Activated naive CD8-positive, alpha-beta T cell (primary cell): ENCODE results near the gene IER5L.
A peak's percentile ranks its signal among the peaks of the same experiment; 100 is the strongest.

ENCODE experiments used
- H3K27ac Mint-ChIP-seq: one replicate; pipeline ENCODE4 v1.8.0; 2021; ENCODE audit warnings: mixed read lengths
- H3K27me3 Mint-ChIP-seq: one replicate; pipeline ENCODE4 v1.8.0; 2021; ENCODE audit warnings: mixed read lengths
- H3K36me3 Mint-ChIP-seq: one replicate; pipeline ENCODE4 v1.8.0; 2021; ENCODE audit warnings: mixed read lengths
- H3K4me1 Mint-ChIP-seq: one replicate; pipeline ENCODE4 v1.8.0; 2021; ENCODE audit warnings: low read depth, mixed read lengths
- H3K4me3 Mint-ChIP-seq: one replicate; pipeline ENCODE4 v1.8.0; 2021; ENCODE audit warnings: mild to moderate bottlenecking, mixed read lengths
- H3K9me3 Mint-ChIP-seq: one replicate; pipeline ENCODE4 v1.8.0; 2021; ENCODE audit warnings: low read depth, mixed read lengths

The IER5L gene

GRCh38 chr9:129145841-129146292 lies 32.2 kb downstream of the IER5L start:
- Mint-ChIP-seq H3K4me1 (peaks cover 16% of the 10 kb centered on the region), H3K27me3 (no peaks in the 10 kb centered on the region), H3K9me3 (no peaks in the 10 kb centered on the region), H3K36me3 (no peaks in the 10 kb centered on the region), H3K27ac (no peak overlapping the region), H3K4me3 (no peak overlapping the region)

DNA sequence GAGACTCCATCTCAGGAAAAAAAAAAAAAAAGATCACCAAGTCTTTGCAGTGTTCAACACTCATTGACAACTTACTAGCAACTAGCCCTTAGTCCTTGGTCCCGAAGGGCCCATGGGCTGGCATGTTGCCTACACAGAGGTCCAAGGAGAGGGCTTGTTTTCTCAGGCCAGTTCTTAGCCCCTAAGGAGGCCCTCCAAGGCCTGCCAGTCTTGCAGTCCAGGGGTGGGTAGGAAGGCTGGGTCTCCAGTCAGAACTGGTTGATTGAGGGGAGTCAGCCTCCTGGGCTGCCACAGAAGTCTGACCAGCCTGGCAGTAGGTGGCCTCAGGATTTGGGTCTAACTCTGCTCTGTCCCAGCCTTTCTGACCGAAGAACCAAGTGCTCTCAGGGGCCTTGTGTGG lies 32.7 kb downstream of the IER5L start:
- H3K36me3 Mint-ChIP-seq: no peaks in the 10 kb centered on the region
- H3K9me3 Mint-ChIP-seq: no peaks in the 10 kb centered on the region
- H3K27ac Mint-ChIP-seq: no peak overlapping the region
- H3K4me3 Mint-ChIP-seq: no peak overlapping the region
- peaks cover 18% of the 10 kb centered on the region for H3K4me1 Mint-ChIP-seq
- H3K27me3 Mint-ChIP-seq: no peaks in the 10 kb centered on the region

- H3K4me1 Mint-ChIP-seq: peaks cover 30% of the 10 kb centered on the region
- H3K27ac Mint-ChIP-seq: peak overlapping the region; percentile 22
- no peak overlapping the region for H3K4me3 Mint-ChIP-seq
- no peaks in the 10 kb centered on the region for H3K9me3 Mint-ChIP-seq
- H3K36me3 Mint-ChIP-seq: no peaks in the 10 kb centered on the region
- no peaks in the 10 kb centered on the region for H3K27me3 Mint-ChIP-seq
Observed at GRCh38 chr9:129143031-129143927, 34.8 kb downstream of the IER5L start.

DNA sequence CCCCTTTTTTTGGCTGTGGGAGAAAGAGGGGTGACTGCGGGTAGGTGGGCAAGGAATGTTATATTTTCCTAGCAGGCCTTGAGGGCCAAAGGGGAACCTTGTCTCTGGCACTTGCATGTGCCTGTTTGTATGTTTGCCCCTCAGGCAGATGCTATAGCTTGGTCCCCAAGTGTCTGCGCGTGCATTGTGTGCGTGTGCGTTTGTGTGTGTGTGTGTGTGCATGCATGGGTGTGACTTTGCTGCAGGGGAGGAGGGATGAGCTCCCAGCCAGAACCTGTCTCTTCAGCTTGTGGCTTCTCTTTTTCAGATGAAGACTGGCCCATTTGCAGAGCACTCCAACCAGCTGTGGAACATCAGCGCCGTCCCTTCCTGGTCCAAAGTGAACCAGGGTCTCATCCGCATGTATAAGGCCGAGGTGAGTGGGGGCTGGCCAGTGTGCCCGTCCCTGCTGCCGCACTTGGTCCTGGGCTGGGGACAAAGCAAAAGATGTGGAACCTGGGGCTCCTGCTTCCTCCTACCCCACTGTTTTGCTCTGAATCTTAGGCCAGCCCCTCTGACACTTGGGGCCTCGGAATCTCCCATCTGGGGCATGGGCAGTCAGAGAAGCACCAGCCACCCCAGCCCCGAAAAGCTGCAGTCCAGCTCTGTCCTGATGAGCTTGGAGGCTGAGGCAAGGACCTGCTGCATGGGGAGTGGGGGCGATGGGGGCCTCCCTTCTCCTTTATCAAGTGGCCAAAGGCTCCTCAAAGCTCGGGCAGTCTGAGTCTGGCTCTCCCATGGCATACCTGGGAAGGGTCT lies 35.7 kb downstream of the IER5L start:
- Mint-ChIP-seq H3K27ac (peak overlapping the region; percentile 34), H3K4me3 (no peak overlapping the region), H3K27me3 (no peaks in the 10 kb centered on the region), H3K4me1 (peaks cover 30% of the 10 kb centered on the region), H3K9me3 (no peaks in the 10 kb centered on the region), H3K36me3 (no peaks in the 10 kb centered on the region)

DNA sequence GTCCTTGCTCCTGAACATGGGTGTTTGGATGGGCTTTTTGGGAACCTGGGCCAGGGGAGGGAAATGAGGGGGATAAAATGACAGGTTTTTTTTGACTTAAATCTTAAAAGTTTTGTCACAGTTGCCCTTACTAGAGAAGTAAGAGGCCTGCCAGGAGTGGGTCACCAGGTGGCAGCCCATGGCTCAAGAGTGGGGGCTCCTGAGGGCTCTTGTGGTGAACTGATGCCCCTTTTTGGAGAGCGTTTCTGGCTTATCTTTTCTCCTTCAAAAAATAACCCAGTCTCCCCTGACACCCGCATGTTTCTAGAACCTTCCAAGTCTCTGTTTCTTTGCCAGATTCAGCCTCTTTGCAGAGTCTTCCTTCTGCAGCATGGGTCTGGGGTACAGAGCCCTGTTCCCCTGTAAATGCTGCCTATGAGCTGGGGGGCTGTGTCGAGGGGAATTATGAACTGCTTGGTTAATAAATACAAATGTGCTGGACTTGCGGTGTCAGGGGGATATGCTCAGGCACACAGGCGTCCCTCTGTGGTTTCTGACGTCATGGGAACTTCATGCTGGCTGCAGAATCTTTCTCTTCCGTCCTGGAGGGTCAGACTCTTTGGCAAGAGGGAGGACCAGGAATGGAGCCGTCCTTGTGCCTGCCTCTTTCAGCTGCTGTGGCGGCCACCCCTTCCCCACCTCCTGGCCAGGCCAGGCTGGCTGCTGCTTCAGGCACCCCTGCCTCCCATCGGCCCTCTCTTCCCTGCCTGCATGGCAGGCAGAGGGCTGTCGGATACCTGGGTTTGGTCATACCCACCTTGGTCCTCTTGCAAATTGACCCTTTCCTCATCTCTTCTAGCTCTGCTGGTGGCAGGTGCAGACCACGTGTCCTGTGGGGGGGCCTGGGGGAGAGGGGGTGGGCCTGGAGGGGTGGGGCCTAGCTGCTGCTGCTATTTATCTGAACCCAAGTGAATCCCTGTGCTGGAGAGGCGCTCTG lies 36.7 kb downstream of the IER5L start:
- peak overlapping the region; percentile 79 for H3K27ac Mint-ChIP-seq
- H3K9me3 Mint-ChIP-seq: no peaks in the 10 kb centered on the region
- H3K27me3 Mint-ChIP-seq: no peaks in the 10 kb centered on the region
- peaks cover 30% of the 10 kb centered on the region for H3K4me1 Mint-ChIP-seq
- H3K4me3 Mint-ChIP-seq: peak overlapping the region; percentile 57
- H3K36me3 Mint-ChIP-seq: no peaks in the 10 kb centered on the region

DNA sequence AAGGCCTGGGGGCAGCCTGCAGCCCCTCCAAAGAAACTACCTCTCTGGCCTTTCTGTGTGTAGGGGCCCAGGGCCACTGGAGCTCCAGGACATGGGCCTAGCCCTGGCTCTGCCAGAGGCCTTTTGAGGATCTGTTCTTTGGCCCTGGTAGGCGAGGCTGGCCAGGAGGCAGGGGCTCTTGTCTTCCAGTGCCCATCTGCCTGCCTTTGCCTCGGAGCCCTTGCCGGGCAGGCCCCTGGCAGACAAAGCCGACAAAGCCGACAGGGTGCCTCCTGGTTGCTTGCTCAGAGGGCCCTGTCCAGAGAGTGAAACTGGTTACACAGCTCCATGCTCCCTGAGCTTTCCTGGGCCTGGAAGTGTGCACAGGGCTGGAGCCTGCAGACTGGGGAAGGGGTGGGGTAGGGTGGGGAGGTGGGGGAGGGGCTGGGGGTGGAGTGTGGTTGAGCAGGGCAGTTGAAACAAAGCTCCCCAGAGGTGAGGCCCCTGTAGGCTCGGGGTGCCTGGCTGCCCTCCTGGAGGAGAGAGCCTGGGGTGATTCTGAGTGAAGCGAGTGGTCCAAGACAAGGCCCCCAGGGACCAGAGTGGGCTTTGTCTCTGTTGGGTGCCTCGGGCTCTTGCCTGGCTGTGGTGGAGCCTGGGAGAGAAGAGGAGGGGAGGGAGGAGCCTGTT lies 37.5 kb downstream of the IER5L start:
- peaks cover 30% of the 10 kb centered on the region for H3K4me1 Mint-ChIP-seq
- peak overlapping the region; percentile 92 for H3K4me3 Mint-ChIP-seq
- no peaks in the 10 kb centered on the region for H3K36me3 Mint-ChIP-seq
- no peaks in the 10 kb centered on the region for H3K9me3 Mint-ChIP-seq
- H3K27ac Mint-ChIP-seq: peak overlapping the region; percentile 97
- no peaks in the 10 kb centered on the region for H3K27me3 Mint-ChIP-seq

DNA sequence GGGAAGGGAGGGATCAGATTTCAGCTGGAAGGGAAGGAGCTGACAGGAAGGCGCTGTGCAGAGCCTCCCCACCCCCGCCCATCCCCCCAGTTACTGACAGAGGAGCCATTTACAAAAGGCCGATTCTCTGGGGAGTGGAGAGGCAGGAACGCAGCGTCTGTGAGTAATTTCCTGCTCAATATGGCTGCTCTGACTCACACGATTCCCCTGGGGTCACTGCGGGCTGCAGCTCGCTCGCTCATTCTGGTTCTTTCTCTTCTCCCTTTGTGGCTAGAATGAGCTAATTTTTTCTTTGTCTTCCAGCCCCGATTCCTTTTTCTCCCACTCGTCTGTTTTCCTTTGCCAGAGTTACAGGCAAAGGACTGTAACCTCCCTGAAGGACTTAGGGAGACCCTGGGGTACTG lies 38.1 kb downstream of the IER5L start:
- H3K36me3 Mint-ChIP-seq: no peaks in the 10 kb centered on the region
- H3K27ac Mint-ChIP-seq: peak overlapping the region; percentile 97
- H3K27me3 Mint-ChIP-seq: no peaks in the 10 kb centered on the region
- H3K4me3 Mint-ChIP-seq: peak overlapping the region; percentile 92
- H3K9me3 Mint-ChIP-seq: no peaks in the 10 kb centered on the region
- peaks cover 30% of the 10 kb centered on the region for H3K4me1 Mint-ChIP-seq

GRCh38 chr9:129139233-129139992 lies 38.6 kb downstream of the IER5L start:
- peaks cover 2% of the 10 kb centered on the region for H3K36me3 Mint-ChIP-seq
- H3K9me3 Mint-ChIP-seq: no peaks in the 10 kb centered on the region
- H3K4me1 Mint-ChIP-seq: peaks cover 30% of the 10 kb centered on the region
- H3K27me3 Mint-ChIP-seq: no peaks in the 10 kb centered on the region
- H3K4me3 Mint-ChIP-seq: peak overlapping the region; percentile 92
- H3K27ac Mint-ChIP-seq: peak overlapping the region; percentile 97

GRCh38 chr9:129138476-129139232 lies 39.4 kb downstream of the IER5L start:
- Mint-ChIP-seq H3K9me3 (no peaks in the 10 kb centered on the region), H3K4me1 (peaks cover 29% of the 10 kb centered on the region), H3K27me3 (no peaks in the 10 kb centered on the region), H3K4me3 (no peak overlapping the region), H3K27ac (peak overlapping the region; percentile 97), H3K36me3 (peaks cover 6% of the 10 kb centered on the region)

- Mint-ChIP-seq H3K27ac (no peak overlapping the region), H3K4me1 (peaks cover 29% of the 10 kb centered on the region), H3K4me3 (no peak overlapping the region), H3K27me3 (no peaks in the 10 kb centered on the region), H3K9me3 (no peaks in the 10 kb centered on the region), H3K36me3 (peaks cover 9% of the 10 kb centered on the region)
Observed at GRCh38 chr9:129138144-129138462, 40.0 kb downstream of the IER5L start.

DNA sequence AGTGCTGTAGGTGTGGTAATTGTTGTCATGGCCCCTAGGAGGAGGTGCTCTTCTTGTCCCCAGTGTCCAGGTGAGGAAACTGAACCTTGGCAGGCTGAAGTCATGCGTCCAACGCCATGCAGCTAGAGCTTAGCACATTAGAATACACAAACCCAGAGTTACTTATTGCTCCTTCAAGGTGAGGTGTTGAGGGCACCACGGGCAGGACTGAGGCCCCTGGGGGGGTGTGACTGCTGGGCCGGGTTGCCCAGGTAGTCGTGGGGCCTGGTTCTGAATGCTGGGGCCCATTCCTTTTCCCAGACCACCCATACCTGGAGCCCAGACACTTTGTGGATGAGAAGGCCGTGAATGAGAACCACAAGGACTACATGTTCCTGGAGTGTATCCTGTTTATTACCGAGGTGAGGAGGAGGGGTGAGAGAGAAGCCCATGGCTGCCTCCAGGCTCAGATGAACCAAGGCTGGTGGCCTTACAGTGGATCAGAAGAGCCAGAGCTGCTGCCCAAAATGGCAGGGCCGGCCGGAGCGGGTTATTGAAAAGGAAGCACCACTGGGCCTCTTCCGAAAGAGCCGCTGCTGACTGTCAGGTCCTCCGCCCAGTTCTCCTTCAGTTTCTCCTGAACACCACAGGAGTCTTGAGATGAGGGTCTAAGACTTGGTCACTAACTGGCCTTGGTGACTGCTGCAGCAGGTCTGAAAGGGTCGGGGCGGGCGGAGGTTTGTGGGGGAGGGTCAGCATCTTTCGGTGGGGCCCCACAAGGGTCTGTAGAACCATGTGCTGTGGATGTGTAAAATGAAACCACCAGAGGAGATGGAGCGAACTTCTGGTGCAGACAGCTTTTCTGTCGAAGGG lies 40.5 kb downstream of the IER5L start:
- peaks cover 9% of the 10 kb centered on the region for H3K36me3 Mint-ChIP-seq
- no peaks in the 10 kb centered on the region for H3K27me3 Mint-ChIP-seq
- no peak overlapping the region for H3K4me3 Mint-ChIP-seq
- H3K9me3 Mint-ChIP-seq: no peaks in the 10 kb centered on the region
- H3K4me1 Mint-ChIP-seq: peaks cover 25% of the 10 kb centered on the region
- H3K27ac Mint-ChIP-seq: no peak overlapping the region

DNA sequence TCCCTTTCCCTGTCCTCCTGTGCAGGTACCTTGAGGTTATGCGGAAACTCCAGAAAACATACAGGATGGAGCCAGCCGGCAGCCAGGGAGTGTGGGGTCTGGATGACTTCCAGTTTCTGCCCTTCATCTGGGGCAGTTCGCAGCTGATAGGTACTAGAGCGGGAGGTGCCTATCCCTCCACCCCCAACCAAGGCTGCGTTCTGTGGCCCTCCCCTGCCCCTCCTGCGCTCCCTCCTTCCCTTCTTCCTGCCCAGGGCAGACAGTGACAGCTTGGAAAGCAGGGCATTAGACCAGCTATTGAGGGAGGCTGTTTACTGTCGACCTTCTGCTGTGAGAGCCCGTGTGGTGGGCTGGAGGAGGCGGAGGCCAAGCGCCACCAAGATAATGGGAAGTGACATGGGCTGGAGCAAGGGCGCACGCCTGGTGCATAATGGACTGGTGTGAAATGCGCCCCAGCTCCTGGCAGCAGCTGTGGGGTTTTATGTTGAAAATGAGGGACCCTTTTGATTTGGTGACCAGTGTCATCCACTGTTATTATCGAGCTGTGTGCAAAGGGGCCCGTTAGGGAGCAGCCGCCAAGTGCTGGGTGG lies 41.5 kb downstream of the IER5L start:
- Mint-ChIP-seq H3K4me1 (peaks cover 25% of the 10 kb centered on the region), H3K36me3 (peaks cover 9% of the 10 kb centered on the region), H3K4me3 (no peak overlapping the region), H3K9me3 (no peaks in the 10 kb centered on the region), H3K27ac (no peak overlapping the region), H3K27me3 (no peaks in the 10 kb centered on the region)
